Muscle layer of duodenum (tissue), 2 donors: ENCODE measurements around the gene FARS2.

ENCODE experiments used
- H3K27ac ChIP-seq: one replicate; pipeline ENCODE4 v1.7.0; 2013; ENCODE audit warnings: mild to moderate bottlenecking, low read length
- H3K27me3 ChIP-seq: one replicate; pipeline ENCODE4 v1.7.0; 2013; ENCODE audit warnings: low read depth, mild to moderate bottlenecking, control low read depth, low read length
- H3K36me3 ChIP-seq, 2 donors: one replicate each; pipeline ENCODE4 v1.7.0; 2013; ENCODE audit warnings: low read length in 2 of 2, control low read depth in 1 of 2, mild to moderate bottlenecking in 1 of 2; ENCODE audit not compliant: insufficient read depth in 2 of 2, control insufficient read depth in 1 of 2
- H3K4me1 ChIP-seq, 2 donors: one replicate each; pipeline ENCODE4 v1.7.0; 2013; ENCODE audit warnings: low read length in 2 of 2, mild to moderate bottlenecking in 2 of 2, control low read depth in 1 of 2, moderate library complexity in 1 of 2; ENCODE audit not compliant: insufficient read depth in 2 of 2, control insufficient read depth in 1 of 2
- H3K4me3 ChIP-seq, 2 donors: one replicate each; pipeline ENCODE4 v1.7.0; 2013; ENCODE audit warnings: low read length in 2 of 2, low read depth in 1 of 2, mild to moderate bottlenecking in 1 of 2
- H3K9me3 ChIP-seq, 2 donors: one replicate each; pipeline ENCODE4 v1.7.0; 2013; ENCODE audit warnings: low read length in 2 of 2, control low read depth in 1 of 2, mild to moderate bottlenecking in 1 of 2; ENCODE audit not compliant: control insufficient read depth in 1 of 2
- donor health status: healthy.

Gene FARS2

DNA sequence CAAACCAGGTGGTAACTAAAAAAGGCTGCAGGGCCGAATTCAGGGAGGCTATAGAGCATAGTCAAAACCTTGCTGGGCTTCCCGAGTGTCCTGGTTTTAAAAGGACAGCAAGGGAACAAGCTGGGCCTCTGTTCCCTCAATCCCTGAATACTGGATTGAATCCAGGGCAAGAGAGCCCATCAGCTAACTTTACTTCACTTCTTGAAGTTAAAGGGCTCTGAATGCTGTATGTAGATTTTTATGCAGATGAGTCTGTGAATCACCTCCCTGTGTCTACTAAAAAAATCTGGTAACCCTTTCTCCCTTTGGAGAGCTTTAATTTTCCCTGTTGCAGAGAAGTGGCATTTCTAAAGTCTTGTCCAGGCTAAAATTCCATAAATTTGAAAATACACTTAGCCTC, 30.0 kb upstream of the FARS2 start:
- Histone ChIP-seq H3K4me1 (peaks cover 0 to 6% of the 10 kb centered on the region in 2 donors), H3K27me3 (no peaks in the 10 kb centered on the region), H3K9me3 (no peaks in the 10 kb centered on the region), H3K4me3 (no peak overlapping the region), H3K36me3 (no peaks in the 10 kb centered on the region), H3K27ac (no peak overlapping the region)

GRCh38 chr6:5234874-5235273, 26.4 kb upstream of the FARS2 start:
- Histone ChIP-seq H3K4me3 (no peak overlapping the region), H3K27me3 (no peaks in the 10 kb centered on the region), H3K4me1 (peaks cover 0 to 6% of the 10 kb centered on the region in 2 donors), H3K36me3 (no peaks in the 10 kb centered on the region), H3K9me3 (no peaks in the 10 kb centered on the region), H3K27ac (no peak overlapping the region)

DNA sequence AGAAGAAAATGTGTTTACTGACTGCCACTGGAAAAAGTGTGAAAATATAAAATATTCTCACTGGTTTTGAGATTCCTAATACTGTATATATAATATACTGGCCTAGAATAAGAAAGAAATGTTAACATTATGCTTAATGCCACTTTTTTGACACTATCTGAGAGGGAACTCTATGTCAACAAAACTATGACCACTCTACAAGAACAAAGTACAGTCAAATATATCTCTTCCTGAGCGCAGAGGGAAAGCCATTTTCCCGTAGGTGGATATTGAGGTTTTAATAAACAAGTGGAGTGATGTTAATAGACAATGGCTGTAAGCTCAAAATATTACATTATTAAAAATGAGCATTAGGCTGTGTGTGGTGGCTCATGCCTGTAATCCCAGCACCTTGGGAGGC, 25.5 kb upstream of the FARS2 start:
- Histone ChIP-seq H3K4me3 (no peak overlapping the region), H3K9me3 (no peaks in the 10 kb centered on the region), H3K4me1 (peaks cover 0 to 6% of the 10 kb centered on the region in 2 donors), H3K27ac (no peak overlapping the region), H3K27me3 (no peaks in the 10 kb centered on the region), H3K36me3 (no peaks in the 10 kb centered on the region)

- H3K9me3 ChIP-seq: no peaks in the 10 kb centered on the region
- H3K4me3 ChIP-seq: no peak overlapping the region
- peaks cover 0 to 7% of the 10 kb centered on the region in 2 donors for H3K36me3 ChIP-seq
- no peaks in the 10 kb centered on the region for H3K4me1 ChIP-seq
- no peaks in the 10 kb centered on the region for H3K27me3 ChIP-seq
- H3K27ac ChIP-seq: no peak overlapping the region
Observed at GRCh38 chr6:5237805-5238204, 23.5 kb upstream of the FARS2 start.

DNA sequence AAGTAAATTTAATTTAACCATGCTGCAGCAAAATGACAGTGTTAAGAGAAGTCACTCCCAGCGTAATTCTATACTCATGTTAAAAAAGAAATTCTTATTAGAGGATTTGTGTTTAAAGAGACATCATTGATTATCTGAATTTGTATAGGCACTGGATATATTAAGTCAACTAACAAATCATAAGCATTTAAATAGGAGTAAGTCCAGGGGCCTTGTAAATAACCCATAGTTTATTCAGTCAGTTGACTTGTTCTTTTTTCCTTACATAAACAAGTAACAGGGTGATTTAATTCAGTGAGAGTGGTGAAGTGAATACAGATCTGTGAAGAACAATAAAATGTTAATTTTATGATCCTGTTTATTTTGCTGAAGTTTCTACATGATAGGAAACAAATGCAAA, 23.0 kb upstream of the FARS2 start:
- H3K27me3 ChIP-seq: no peaks in the 10 kb centered on the region
- H3K4me3 ChIP-seq: no peak overlapping the region
- no peak overlapping the region for H3K27ac ChIP-seq
- peaks cover 0 to 7% of the 10 kb centered on the region in 2 donors for H3K36me3 ChIP-seq
- H3K9me3 ChIP-seq: no peaks in the 10 kb centered on the region
- H3K4me1 ChIP-seq: no peaks in the 10 kb centered on the region

GRCh38 chr6:5241252-5241651, 20.1 kb upstream of the FARS2 start:
- Histone ChIP-seq H3K4me1 (no peaks in the 10 kb centered on the region), H3K27me3 (no peaks in the 10 kb centered on the region), H3K4me3 (no peak overlapping the region), H3K36me3 (peaks cover 0 to 7% of the 10 kb centered on the region in 2 donors), H3K27ac (no peak overlapping the region), H3K9me3 (no peaks in the 10 kb centered on the region)

DNA sequence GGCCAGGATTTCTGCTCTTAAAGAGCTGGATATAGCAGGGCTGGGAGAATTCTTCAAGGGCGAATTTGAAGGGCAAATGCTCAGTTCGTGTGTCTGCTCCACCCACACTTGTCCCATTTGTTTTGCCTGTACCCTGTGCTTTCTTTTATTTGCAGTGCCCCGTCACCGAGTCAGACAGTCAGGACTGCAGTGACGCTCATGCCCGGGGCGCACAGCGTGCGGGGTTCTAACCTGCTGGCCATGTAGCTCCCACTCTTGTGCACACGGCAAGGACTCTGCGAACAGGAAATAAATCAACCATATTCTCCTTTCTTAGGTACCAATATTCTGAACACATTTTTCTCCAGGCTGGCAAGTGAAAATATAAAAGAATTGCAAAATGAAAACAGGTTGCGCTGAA, 18.2 kb upstream of the FARS2 start:
- H3K36me3 ChIP-seq: peaks cover 0 to 7% of the 10 kb centered on the region in 2 donors
- H3K27ac ChIP-seq: no peak overlapping the region
- H3K4me1 ChIP-seq: no peaks in the 10 kb centered on the region
- H3K9me3 ChIP-seq: no peaks in the 10 kb centered on the region
- H3K27me3 ChIP-seq: no peaks in the 10 kb centered on the region
- H3K4me3 ChIP-seq: no peak overlapping the region

DNA sequence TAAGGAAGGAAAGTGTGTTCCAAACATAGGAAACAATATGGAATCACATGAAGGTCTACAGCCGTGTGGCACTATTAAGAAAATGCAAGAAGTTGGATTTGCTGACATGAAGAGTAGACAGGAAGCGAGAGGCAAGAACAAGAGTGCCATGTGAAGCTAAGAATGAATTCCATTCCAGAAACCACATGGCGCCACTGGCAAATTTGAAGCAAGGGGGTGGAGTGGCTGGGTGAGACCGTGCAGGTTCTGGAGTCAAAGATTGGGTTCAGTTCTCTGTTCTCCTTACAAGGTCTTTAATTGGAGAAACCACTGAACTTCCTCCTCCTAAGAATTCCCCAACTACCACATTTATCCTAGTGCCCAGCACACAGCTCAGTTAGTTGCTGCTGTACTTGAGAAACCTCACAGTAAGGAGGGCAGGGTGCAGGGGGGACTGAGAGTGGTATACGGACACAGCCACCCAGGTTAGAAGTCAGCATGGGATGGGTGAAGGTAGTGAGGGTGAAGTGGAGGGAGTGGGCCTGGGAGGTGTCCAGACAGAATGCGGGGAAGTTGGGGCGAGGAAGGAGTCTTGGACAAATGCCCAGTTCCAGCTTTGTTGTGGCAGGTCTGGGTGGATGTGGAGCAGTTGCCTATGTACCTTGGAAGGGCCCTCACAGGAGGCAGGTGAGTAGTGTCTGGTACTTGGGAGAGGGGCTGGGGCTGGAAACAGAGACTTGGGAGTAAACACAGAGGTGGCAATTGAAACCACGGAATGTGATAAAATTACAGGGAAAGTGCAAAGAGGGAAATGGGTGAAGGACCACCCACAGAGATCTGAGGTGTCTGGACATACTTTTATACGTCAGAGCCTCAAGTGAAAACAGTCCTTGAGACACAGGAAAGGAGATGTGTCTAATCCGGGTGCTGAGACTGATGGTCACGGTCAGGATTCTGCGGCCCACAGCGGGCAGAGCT, 14.9 kb upstream of the FARS2 start:
- peaks cover 0 to 4% of the 10 kb centered on the region in 2 donors for H3K36me3 ChIP-seq
- H3K4me3 ChIP-seq: no peak overlapping the region
- H3K27ac ChIP-seq: no peak overlapping the region
- H3K4me1 ChIP-seq: no peaks in the 10 kb centered on the region
- no peaks in the 10 kb centered on the region for H3K27me3 ChIP-seq
- no peaks in the 10 kb centered on the region for H3K9me3 ChIP-seq

- no peak overlapping the region for H3K27ac ChIP-seq
- H3K27me3 ChIP-seq: no peaks in the 10 kb centered on the region
- H3K9me3 ChIP-seq: no peaks in the 10 kb centered on the region
- H3K36me3 ChIP-seq: no peaks in the 10 kb centered on the region
- no peak overlapping the region for H3K4me3 ChIP-seq
- no peaks in the 10 kb centered on the region for H3K4me1 ChIP-seq
Observed at GRCh38 chr6:5247201-5247600, 14.1 kb upstream of the FARS2 start.

DNA sequence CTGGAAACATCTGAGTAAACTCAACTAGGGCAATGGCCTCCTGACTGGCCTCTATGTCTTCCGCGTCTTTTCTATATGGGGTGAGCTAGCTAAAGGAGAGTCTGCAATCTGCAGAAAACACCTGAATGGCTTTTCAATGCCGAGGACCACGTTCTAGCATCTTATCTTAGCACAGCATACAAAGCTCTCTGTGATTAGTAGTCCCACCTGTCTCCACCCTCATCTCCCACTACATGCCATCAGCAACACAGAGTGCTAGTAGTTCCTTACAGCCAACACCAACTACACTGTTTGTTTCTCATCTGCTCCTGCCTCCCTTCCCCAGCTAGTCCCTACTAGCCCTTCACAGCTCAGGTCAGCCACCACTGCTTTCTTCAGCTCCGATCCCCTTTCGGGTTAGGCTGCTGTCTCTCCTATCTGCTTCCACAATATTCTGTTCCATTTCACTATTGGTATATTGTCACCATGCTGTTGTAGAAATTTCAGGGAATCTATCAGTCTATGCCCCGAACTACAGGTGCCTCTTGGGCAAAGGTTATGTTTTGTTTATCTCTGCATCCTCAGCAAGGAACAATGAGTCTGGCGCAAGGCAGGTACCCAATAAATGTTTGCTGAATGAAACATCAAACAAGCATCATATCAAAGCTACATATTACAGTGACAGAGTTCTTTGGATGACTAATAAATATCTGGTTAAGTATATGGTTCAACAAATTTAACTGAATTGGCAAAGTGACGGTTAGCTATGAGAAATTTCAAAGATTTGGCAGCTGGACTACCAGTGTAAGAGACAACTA, 12.8 kb upstream of the FARS2 start:
- Histone ChIP-seq H3K4me1 (no peaks in the 10 kb centered on the region), H3K27ac (no peak overlapping the region), H3K9me3 (no peaks in the 10 kb centered on the region), H3K36me3 (no peaks in the 10 kb centered on the region), H3K27me3 (no peaks in the 10 kb centered on the region), H3K4me3 (no peak overlapping the region)

- no peaks in the 10 kb centered on the region for H3K27me3 ChIP-seq
- H3K36me3 ChIP-seq: no peaks in the 10 kb centered on the region
- no peak overlapping the region for H3K27ac ChIP-seq
- H3K4me1 ChIP-seq: no peaks in the 10 kb centered on the region
- H3K4me3 ChIP-seq: no peak overlapping the region
- no peaks in the 10 kb centered on the region for H3K9me3 ChIP-seq
Observed at GRCh38 chr6:5249451-5250122, 11.7 kb upstream of the FARS2 start.
